HepG2 (cell line): ENCODE data around the gene MTIF3. TPM values are rescaled to one million over a fixed set of nuclear protein-coding genes. Genes with fewer than 3 reads are reported as not detected.

ENCODE experiments used
- HNRNPH1 ChIP-seq: fragments of 200-400 bp; formaldehyde crosslinking; optimal IDR thresholded peaks from 2 replicates; pipeline ENCODE3; 2017; ENCODE audit warnings: mild to moderate bottlenecking, low read depth, low read length
- KDM3A ChIP-seq: IDR thresholded peaks from 2 replicates; pipeline ENCODE4 v1.6.1; 2018; ENCODE audit warnings: low read depth, missing compliant biosample characterization
- KDM5B ChIP-seq: sonication (generic); formaldehyde crosslinking; IDR thresholded peaks from 2 replicates; pipeline ENCODE4 v1.4.0; 2020; ENCODE audit warnings: missing genetic modification reagents, mild to moderate bottlenecking, borderline replicate concordance
- MEIS2 ChIP-seq: sonication (generic); formaldehyde crosslinking; IDR thresholded peaks from 2 replicates; pipeline ENCODE4 v1.9.0; 2021; ENCODE audit warnings: mild to moderate bottlenecking, missing genetic modification reagents
- MIXL1 ChIP-seq: IDR thresholded peaks from 2 replicates; pipeline ENCODE4 v1.6.1; 2016
- REPIN1 ChIP-seq: sonication (generic); formaldehyde crosslinking; IDR thresholded peaks from 2 replicates; pipeline ENCODE4 v1.8.0; 2022; ENCODE audit warnings: missing genetic modification reagents, low read depth, mild to moderate bottlenecking, borderline replicate concordance
- RFXANK ChIP-seq: IDR thresholded peaks from 2 replicates; pipeline ENCODE4 v1.6.1; 2016
- SIN3A ChIP-seq: IDR thresholded peaks from 2 replicates; pipeline ENCODE4 v1.6.1; 2011; ENCODE audit warnings: low read depth, mild to moderate bottlenecking, control low read depth, low read length, borderline replicate concordance
- TFDP2 ChIP-seq: sonication (generic); formaldehyde crosslinking; IDR thresholded peaks from 2 replicates; pipeline ENCODE4 v1.4.0; 2020; ENCODE audit warnings: missing genetic modification reagents
- ZIK1 ChIP-seq: sonication (generic); formaldehyde crosslinking; IDR thresholded peaks from 2 replicates; pipeline ENCODE4 v1.5.0; 2020; ENCODE audit warnings: mild to moderate bottlenecking, low read depth, missing genetic modification reagents, borderline replicate concordance
- ZNF205 ChIP-seq: IDR thresholded peaks from 2 replicates; pipeline ENCODE4 v1.6.1; 2018; ENCODE audit warnings: missing biosample characterization, missing genetic modification reagents
- ZNF33B ChIP-seq: sonication (generic); formaldehyde crosslinking; IDR thresholded peaks from 2 replicates; pipeline ENCODE4 v1.5.1; 2020; ENCODE audit warnings: mild to moderate bottlenecking, missing genetic modification reagents
- ZNF557 ChIP-seq: sonication (generic); formaldehyde crosslinking; IDR thresholded peaks from 2 replicates; pipeline ENCODE4 v1.4.0; 2020; ENCODE audit warnings: missing genetic modification reagents
- polyA plus RNA-seq, 8 experiments: library from polyadenylated mRNA; depleted of rRNA in 3 of 8; stranded (reverse) in 7 of 8; unstranded in 1 of 8; fragments of >200 nt; fragmentation: Illumina TruSeq in 4 of 8; extraction: Trizol in 4 of 8; gene quantifications; 2 replicates each; pipeline versions ENCODE4 v1.2.1 to v1.2.3, GENCODE V29; 2011 to 2016; ENCODE audit warnings: low read depth in 4 of 8, missing spikeins in 1 of 8, mixed read lengths in 1 of 8; ENCODE audit not compliant: insufficient read depth in 1 of 8
- total RNA-seq, 5 experiments: library from RNA; depleted of rRNA; stranded (reverse); fragments of >200 nt; fragmentation: Illumina TruSeq; extraction: Trizol; gene quantifications; 2 replicates each; pipeline ENCODE4 v1.2.3, GENCODE V29; 2016; ENCODE audit warnings: low read depth in 1 of 5
- TF ChIP-seq, protein P1 (sequence below): sonication (generic); formaldehyde crosslinking; IDR thresholded peaks from 2 replicates; pipeline ENCODE4 v1.4.0; 2020; ENCODE audit warnings: mild to moderate bottlenecking, missing genetic modification reagents
- TF ChIP-seq, protein P2 (sequence below): sonication (generic); formaldehyde crosslinking; IDR thresholded peaks from 2 replicates; pipeline ENCODE4 v1.8.0; 2022; ENCODE audit warnings: mild to moderate bottlenecking, missing genetic modification reagents, moderate library complexity
- TF ChIP-seq, protein P3 (sequence below): sonication (generic); formaldehyde crosslinking; IDR thresholded peaks from 2 replicates; pipeline ENCODE4 v1.4.0; 2020; ENCODE audit warnings: missing genetic modification reagents

The MTIF3 gene
- total and polyA plus RNA-seq, 2 of the 13 experiments (the other 11 are each of a cell fraction or from before 2014, with no cell fraction given), result 33.7 to 40.6 TPM

DNA sequence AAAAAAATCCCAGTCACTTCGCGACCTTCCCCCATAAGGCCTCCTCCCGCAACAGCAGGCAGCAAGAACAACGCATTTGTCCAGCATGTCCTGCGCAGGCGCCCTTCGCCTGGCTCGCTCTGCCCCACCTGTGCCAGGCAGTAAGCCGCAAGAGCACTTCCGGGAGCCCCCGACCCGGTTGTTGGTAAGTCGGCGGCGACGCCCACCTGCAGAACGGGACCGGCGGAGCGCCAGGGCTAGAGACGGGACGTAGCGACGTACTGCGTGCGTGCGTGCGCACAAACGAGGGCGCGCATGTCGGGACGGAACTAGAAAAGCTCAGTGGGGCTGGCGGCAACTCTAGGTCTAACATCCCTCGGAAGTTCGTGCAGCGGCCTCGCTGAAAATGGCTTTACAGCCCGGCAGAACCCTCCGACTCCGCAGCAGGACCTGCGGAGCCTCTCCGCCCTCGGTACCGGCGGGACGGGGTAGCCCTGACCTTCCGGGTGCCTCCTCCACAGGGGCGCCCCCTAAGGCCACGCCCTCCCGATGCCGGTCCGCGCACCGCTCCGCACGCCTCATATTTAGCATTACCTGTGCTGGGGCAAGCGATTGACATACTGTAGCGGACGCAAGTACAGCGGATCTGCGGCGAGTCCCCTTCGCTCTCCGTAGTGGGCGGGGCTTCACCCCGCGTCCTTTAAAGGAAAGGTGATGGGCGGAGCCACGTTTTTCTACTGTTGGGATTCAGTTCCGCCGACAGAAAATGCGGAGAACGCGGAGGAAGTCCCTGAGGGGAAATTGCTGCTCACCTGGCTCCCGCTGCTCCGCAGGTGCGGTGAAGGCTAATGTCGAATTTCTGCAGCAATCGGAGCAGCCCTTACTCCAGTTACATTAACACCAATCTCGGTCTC, at the start of gene MTIF3 (continued):
- TF ChIP-seq, protein P1, sequence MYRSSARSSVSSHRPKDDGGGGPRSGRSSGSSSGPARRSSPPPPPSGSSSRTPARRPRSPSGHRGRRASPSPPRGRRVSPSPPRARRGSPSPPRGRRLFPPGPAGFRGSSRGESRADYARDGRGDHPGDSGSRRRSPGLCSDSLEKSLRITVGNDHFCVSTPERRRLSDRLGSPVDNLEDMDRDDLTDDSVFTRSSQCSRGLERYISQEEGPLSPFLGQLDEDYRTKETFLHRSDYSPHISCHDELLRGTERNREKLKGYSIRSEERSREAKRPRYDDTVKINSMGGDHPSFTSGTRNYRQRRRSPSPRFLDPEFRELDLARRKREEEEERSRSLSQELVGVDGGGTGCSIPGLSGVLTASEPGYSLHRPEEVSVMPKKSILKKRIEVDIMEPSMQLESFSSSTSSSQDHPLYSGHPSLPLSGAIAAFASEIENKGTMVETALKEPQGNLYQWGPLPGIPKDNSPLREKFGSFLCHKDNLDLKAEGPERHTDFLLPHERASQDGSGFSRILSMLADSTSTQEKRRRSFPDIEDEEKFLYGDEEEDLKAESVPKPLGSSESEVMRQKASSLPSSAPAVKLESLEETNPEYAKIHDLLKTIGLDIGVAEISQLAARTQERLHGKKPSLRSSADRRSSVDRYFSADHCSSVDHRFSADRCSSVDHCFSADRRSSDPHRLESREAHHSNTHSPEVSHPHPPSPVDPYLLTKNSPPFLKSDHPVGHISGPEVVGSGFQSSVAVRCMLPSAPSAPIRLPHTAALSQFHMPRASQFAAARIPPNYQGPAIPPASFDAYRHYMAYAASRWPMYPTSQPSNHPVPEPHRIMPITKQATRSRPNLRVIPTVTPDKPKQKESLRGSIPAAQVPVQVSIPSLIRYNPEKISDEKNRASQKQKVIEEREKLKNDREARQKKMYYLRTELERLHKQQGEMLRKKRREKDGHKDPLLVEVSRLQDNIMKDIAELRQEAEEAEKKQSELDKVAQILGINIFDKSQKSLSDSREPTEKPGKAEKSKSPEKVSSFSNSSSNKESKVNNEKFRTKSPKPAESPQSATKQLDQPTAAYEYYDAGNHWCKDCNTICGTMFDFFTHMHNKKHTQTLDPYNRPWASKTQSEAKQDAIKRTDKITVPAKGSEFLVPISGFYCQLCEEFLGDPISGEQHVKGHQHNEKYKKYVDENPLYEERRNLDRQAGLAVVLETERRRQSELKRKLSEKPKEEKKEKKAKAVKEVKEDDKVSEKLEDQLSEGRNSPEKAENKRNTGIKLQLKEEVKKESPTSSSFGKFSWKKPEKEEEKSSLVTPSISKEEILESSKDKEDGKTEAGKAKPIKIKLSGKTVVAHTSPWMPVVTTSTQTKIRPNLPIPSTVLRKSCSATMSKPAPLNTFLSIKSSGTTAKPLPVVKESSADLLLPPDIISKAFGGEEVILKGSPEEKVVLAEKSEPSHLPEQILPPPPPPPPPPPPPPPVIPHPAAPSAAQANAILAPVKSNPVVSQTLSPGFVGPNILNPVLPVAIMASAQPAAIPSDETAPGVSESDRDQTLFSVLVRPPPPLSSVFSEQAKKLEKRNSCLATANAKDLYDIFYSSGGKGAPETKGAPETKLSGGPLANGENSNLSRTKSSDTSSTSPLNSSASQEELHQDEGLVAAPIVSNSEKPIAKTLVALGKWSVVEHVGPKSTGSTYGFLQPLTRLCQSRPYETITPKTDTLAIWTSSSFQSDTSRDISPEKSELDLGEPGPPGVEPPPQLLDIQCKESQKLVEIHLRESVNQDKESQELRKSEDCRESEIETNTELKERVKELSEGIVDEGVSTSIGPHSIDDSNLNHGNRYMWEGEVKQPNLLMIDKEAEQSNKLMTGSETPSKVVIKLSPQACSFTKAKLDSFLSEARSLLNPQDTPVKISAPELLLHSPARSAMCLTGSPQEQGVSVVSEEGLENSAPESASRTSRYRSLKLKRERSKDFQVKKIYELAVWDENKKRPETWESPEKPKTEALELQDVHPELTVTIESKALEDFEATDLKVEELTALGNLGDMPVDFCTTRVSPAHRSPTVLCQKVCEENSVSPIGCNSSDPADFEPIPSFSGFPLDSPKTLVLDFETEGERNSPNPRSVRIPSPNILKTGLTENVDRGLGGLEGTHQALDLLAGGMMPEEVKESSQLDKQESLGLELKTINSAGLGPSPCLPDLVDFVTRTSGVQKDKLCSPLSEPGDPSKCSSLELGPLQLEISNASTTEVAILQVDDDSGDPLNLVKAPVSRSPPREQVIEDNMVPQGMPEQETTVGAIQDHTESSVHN (CRISPR knock-in tag), result no peak
- TF ChIP-seq ZNF205 (peak; percentile 46; the same call in 1 of the 2 replicates), KDM5B (CRISPR knock-in tag) (peak; percentile 79; the same call in 1 of the 2 replicates), REPIN1 (peak; percentile 47), RFXANK (CRISPR knock-in tag) (no peak), ZIK1 (CRISPR knock-in tag) (peak; percentile 48; the same call in 1 of the 2 replicates), ZNF557 (0 out of 2 replicates have a peak, but pooled peaks have one; percentile 60), KDM3A (CRISPR knock-in tag) (peak; percentile 24; the same call in 1 of the 2 replicates), TFDP2 (CRISPR knock-in tag) (peak; percentile 52; the same call in 1 of the 2 replicates), MEIS2 (no peak; the same call in 1 of the 2 replicates), HNRNPH1 (no peak), MIXL1 (CRISPR knock-in tag) (no peak; the same call in 1 of the 2 replicates), SIN3A (peak; percentile 46; the same call in 1 of the 2 replicates), ZNF33B (peak; percentile 81; the same call in 1 of the 2 replicates)
- TF ChIP-seq, protein P2, sequence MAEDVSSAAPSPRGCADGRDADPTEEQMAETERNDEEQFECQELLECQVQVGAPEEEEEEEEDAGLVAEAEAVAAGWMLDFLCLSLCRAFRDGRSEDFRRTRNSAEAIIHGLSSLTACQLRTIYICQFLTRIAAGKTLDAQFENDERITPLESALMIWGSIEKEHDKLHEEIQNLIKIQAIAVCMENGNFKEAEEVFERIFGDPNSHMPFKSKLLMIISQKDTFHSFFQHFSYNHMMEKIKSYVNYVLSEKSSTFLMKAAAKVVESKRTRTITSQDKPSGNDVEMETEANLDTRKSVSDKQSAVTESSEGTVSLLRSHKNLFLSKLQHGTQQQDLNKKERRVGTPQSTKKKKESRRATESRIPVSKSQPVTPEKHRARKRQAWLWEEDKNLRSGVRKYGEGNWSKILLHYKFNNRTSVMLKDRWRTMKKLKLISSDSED, result no peak
- TF ChIP-seq, protein P3, sequence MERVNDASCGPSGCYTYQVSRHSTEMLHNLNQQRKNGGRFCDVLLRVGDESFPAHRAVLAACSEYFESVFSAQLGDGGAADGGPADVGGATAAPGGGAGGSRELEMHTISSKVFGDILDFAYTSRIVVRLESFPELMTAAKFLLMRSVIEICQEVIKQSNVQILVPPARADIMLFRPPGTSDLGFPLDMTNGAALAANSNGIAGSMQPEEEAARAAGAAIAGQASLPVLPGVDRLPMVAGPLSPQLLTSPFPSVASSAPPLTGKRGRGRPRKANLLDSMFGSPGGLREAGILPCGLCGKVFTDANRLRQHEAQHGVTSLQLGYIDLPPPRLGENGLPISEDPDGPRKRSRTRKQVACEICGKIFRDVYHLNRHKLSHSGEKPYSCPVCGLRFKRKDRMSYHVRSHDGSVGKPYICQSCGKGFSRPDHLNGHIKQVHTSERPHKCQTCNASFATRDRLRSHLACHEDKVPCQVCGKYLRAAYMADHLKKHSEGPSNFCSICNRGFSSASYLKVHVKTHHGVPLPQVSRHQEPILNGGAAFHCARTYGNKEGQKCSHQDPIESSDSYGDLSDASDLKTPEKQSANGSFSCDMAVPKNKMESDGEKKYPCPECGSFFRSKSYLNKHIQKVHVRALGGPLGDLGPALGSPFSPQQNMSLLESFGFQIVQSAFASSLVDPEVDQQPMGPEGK (CRISPR knock-in tag), result peak; percentile 87
